OCI-LY1 (cell line): ENCODE measurements around the gene TBX20.

ENCODE experiments used
- EZH2 ChIP-seq: fragments of 200-600 bp; sonication (generic), shearing (Covaris generic); IDR thresholded peaks from 2 replicates; pipeline ENCODE4 v1.8.0; 2017; ENCODE audit warnings: borderline replicate concordance, mixed run types, mild to moderate bottlenecking, antibody characterized with exemption, low read length, moderate library complexity, mixed read lengths
- TF ChIP-seq, protein P1 (sequence below): fragments of 200-600 bp; sonication (generic), shearing (Covaris generic); IDR thresholded peaks from 2 replicates; pipeline ENCODE4 v1.5.1; 2017; ENCODE audit warnings: mild to moderate bottlenecking, antibody characterized with exemption, low read length, moderate library complexity, mixed read lengths

DNA sequence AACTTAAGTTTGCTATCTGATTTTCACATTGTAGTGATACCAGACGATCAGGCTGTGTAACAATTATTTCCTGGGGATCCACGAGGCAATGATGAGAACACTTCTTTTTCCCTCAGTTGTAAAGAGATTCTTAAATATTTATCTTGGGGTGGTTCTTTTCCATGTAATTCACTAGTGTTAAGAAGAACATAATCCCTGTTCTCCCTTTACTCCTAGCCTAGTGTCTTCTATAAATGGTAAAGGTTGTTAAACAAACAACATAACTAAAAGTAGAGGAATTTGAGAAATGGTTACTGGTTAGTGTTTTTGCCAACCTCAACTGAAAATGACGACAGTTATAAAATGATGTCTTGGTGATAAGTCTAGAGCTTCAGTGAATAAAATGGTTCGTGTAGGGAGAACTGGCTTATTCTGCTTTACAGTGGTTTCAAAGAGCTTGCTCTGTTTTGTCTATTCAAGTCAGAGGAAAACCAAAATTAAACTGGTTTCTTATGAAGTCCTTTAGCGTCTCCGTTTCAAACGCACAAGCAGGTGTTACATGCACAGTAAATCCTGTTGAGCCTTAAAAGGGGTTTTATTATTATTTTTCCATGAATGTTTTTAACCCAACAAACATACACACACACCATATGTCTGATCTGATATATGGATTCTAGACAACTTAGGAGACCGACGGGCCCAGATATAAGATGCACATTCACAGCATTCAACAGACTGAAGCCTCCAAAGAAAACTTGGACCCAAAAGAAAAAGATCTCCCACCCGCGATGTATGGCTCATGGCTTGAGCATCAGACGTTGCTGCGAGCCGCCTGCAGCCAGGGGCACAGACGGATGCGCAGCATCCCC is 1.1 kb downstream of the TBX20 start:
- TF ChIP-seq, protein P1, sequence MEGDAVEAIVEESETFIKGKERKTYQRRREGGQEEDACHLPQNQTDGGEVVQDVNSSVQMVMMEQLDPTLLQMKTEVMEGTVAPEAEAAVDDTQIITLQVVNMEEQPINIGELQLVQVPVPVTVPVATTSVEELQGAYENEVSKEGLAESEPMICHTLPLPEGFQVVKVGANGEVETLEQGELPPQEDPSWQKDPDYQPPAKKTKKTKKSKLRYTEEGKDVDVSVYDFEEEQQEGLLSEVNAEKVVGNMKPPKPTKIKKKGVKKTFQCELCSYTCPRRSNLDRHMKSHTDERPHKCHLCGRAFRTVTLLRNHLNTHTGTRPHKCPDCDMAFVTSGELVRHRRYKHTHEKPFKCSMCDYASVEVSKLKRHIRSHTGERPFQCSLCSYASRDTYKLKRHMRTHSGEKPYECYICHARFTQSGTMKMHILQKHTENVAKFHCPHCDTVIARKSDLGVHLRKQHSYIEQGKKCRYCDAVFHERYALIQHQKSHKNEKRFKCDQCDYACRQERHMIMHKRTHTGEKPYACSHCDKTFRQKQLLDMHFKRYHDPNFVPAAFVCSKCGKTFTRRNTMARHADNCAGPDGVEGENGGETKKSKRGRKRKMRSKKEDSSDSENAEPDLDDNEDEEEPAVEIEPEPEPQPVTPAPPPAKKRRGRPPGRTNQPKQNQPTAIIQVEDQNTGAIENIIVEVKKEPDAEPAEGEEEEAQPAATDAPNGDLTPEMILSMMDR, result no peak
- no peak for TF ChIP-seq EZH2
